OCI-LY7 (cell line): ENCODE results near the gene TMEM37. TPM values are rescaled to one million over a fixed set of nuclear protein-coding genes. Genes with fewer than 3 reads are reported as not detected.

Experiments
- BruUV-seq: library from RNA; stranded (reverse); fragments of 400-500 nt; replicated peaks from 2 replicates; lab custom pipeline; 2021; lab: Mats Ljungman, UMichigan
- CTCF ChIA-PET: fragments of 300-600 bp; sonication (Branson Sonifier 250); formaldehyde crosslinking; loops from one replicate; lab custom pipeline; 2022; ENCODE audit warnings: antibody characterized with exemption; ENCODE audit not compliant: unreplicated experiment; lab: Charles Lee
- POLR2A ChIA-PET: fragments of 300-600 bp; sonication (Branson Sonifier 250); formaldehyde crosslinking; loops from one replicate; lab custom pipeline; 2022; ENCODE audit warnings: antibody characterized with exemption; lab: Charles Lee
- DNase-seq: peaks from one replicate; pipeline ENCODE4 v3.0.0-alpha.2; 2015; ENCODE audit warnings: low spot score
- H2AFZ ChIP-seq: fragments of 200-600 bp; sonication (generic), shearing (Covaris generic); 2 replicates; pipeline ENCODE4 v1.6.1; 2014; ENCODE audit warnings: mild to moderate bottlenecking, antibody characterized with exemption, low read length, moderate library complexity
- H3K27ac ChIP-seq: fragments of 200-600 bp; sonication (generic); 2 replicates; pipeline ENCODE4 v1.5.1; 2014; ENCODE audit warnings: mixed run types, low read depth, mild to moderate bottlenecking, moderate library complexity, low read length, inconsistent platforms; ENCODE audit not compliant: poor library complexity, severe bottlenecking
- H3K36me3 ChIP-seq: fragments of 200-600 bp; sonication (generic); 2 replicates; pipeline ENCODE4 v1.6.1; 2014; ENCODE audit warnings: mild to moderate bottlenecking, antibody characterized with exemption, low read length, moderate library complexity, mixed read lengths; ENCODE audit not compliant: insufficient read depth
- H3K4me1 ChIP-seq: fragments of 200-600 bp; sonication (generic); 2 replicates; pipeline ENCODE4 v1.5.1; 2014; ENCODE audit warnings: mild to moderate bottlenecking, low read length; ENCODE audit not compliant: insufficient read depth, poor library complexity, severe bottlenecking
- H3K4me2 ChIP-seq: fragments of 200-600 bp; sonication (generic); 2 replicates; pipeline ENCODE4 v1.6.1; 2014; ENCODE audit warnings: mild to moderate bottlenecking, low read length
- H3K4me3 ChIP-seq: fragments of 200-600 bp; sonication (generic); 2 replicates; pipeline ENCODE4 v1.5.1; 2014; ENCODE audit warnings: mild to moderate bottlenecking, low read depth, low read length; ENCODE audit not compliant: poor library complexity, severe bottlenecking
- H3K79me2 ChIP-seq: fragments of 200-600 bp; sonication (generic); 2 replicates; pipeline ENCODE4 v1.6.1; 2016; ENCODE audit warnings: low read depth, mild to moderate bottlenecking, low read length, moderate library complexity, mixed read lengths; ENCODE audit not compliant: insufficient read depth
- H3K9me2 ChIP-seq: fragments of 200-600 bp; sonication (generic); 2 replicates; pipeline ENCODE4 v1.6.1; 2016; ENCODE audit warnings: mild to moderate bottlenecking, low read length, mixed read lengths; ENCODE audit not compliant: insufficient read depth
- H3K9me3 ChIP-seq: fragments of 200-600 bp; sonication (generic); 2 replicates; pipeline ENCODE4 v1.6.1; 2014; ENCODE audit warnings: mild to moderate bottlenecking, mixed run types, low read length, mixed read lengths
- H4K20me1 ChIP-seq: fragments of 200-600 bp; sonication (generic); 2 replicates; pipeline ENCODE4 v1.6.1; 2014; ENCODE audit warnings: mild to moderate bottlenecking, antibody characterized with exemption, low read length, moderate library complexity, mixed read lengths; ENCODE audit not compliant: insufficient read depth
- EZH2phosphoT487 ChIP-seq: fragments of 200-600 bp; sonication (generic); IDR thresholded peaks from 2 replicates; pipeline ENCODE4 v1.6.1; 2018; ENCODE audit warnings: low read depth, borderline replicate concordance, mild to moderate bottlenecking, mixed run types, antibody characterized with exemption, low read length, moderate library complexity, mixed read lengths
- intact Hi-C: fragments of 100-400 bp; cut with micrococcal nuclease; formaldehyde crosslinking; loops from one replicate; pipeline ENCODE4 v1.10.0; 2022; ENCODE audit not compliant: unreplicated experiment
- total RNA-seq, 2 experiments: library from RNA; depleted of rRNA in 1 of 2; stranded (reverse); fragments of >200 nt in 1 of 2; shearing (Covaris generic) in 1 of 2; gene quantifications; 2 replicates each; pipeline ENCODE4 v1.2.3, GENCODE V29; 2014 to 2022
- TF ChIP-seq, protein P1 (sequence below): fragments of 200-600 bp; sonication (generic); conservative IDR thresholded peaks from 2 replicates; pipeline ENCODE4 v1.5.1; 2014; ENCODE audit warnings: mild to moderate bottlenecking, antibody characterized with exemption, low read length, moderate library complexity, mixed read lengths

Gene TMEM37
- total RNA-seq, 2 experiments from 2014 or later: not detected

DNA sequence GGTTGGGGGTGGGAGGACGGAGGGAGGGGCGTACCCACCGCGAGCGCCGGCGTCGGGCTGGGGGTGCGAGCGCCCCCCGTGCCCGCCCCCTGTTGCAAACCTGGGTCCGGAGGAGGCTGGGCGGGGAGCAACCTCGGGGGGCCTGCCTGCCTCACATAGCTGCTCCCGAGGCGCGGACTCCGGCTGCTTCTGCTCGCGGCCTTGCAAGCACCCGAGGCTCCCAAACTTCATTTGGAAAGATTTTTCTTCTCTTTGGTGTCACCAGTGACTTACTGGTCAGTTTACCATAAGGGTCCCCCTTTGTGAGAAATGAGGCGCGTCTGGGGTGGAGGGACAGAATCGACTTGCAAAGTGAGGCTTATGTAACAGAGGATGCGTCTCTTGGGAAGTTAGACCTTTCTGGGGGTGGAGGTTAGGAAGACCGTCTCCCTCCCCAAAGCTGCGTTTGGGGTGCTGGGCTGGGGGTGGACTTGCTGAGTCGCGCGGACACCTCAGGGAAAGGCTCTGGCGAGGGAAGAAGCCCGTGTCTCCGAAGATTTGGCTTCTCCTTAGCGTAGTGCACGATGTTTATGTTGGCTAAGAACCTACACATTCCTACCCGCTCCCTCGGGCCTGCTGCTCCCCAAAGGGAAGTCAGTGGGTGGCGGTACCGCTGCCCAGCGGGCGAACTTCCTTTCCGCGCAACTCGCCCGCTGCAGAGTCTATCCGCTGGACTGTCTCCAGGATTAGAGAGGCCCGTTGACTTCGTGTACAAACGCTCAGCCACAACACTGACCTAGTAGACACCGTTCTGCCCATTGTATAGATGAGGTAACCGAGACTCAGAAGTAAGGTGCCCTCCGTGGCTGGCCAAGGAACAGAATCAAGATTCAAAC lies 559 bp downstream of the TMEM37 start:
- H3K4me2 ChIP-seq: peak overlapping the region; percentile 62
- H3K79me2 ChIP-seq: no peaks in the 10 kb centered on the region
- ChIA-PET POLR2A (no interaction called here), CTCF (interaction anchor here (0.7 kb wide), 1 partner anchor 548 kb away, joined by 3 read pairs; no protein-coding TSS in a partner anchor)
- intact Hi-C loops: no loop called here
- H4K20me1 ChIP-seq: no peaks in the 10 kb centered on the region
- H3K4me1 ChIP-seq: peaks cover 17% of the 10 kb centered on the region
- DNase-seq: no peak
- H3K27ac ChIP-seq: no peak overlapping the region
- H3K36me3 ChIP-seq: no peaks in the 10 kb centered on the region
- no peak for TF ChIP-seq EZH2phosphoT487
- TF ChIP-seq, protein P1, sequence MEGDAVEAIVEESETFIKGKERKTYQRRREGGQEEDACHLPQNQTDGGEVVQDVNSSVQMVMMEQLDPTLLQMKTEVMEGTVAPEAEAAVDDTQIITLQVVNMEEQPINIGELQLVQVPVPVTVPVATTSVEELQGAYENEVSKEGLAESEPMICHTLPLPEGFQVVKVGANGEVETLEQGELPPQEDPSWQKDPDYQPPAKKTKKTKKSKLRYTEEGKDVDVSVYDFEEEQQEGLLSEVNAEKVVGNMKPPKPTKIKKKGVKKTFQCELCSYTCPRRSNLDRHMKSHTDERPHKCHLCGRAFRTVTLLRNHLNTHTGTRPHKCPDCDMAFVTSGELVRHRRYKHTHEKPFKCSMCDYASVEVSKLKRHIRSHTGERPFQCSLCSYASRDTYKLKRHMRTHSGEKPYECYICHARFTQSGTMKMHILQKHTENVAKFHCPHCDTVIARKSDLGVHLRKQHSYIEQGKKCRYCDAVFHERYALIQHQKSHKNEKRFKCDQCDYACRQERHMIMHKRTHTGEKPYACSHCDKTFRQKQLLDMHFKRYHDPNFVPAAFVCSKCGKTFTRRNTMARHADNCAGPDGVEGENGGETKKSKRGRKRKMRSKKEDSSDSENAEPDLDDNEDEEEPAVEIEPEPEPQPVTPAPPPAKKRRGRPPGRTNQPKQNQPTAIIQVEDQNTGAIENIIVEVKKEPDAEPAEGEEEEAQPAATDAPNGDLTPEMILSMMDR: no peak
- no peaks in the 10 kb centered on the region for H3K9me3 ChIP-seq
- no peak overlapping the region for H2AFZ ChIP-seq
- no peaks in the 10 kb centered on the region for H3K9me2 ChIP-seq
- no TSS peak for BruUV-seq
- H3K4me3 ChIP-seq: peak overlapping the region; percentile 49

- no peaks in the 10 kb centered on the region for H3K79me2 ChIP-seq
- H3K36me3 ChIP-seq: no peaks in the 10 kb centered on the region
- ChIA-PET CTCF (no interaction called here), POLR2A (no interaction called here)
- no TSS peak for BruUV-seq
- no peaks in the 10 kb centered on the region for H3K9me2 ChIP-seq
- TF ChIP-seq EZH2phosphoT487: no peak
- TF ChIP-seq, protein P1: no peak
- H2AFZ ChIP-seq: no peak overlapping the region
- H3K27ac ChIP-seq: no peak overlapping the region
- no peak for DNase-seq
- no peaks in the 10 kb centered on the region for H4K20me1 ChIP-seq
- H3K4me2 ChIP-seq: no peak overlapping the region
- H3K4me3 ChIP-seq: no peak overlapping the region
- no peaks in the 10 kb centered on the region for H3K9me3 ChIP-seq
- intact Hi-C loops: no loop called here
- H3K4me1 ChIP-seq: peaks cover 17% of the 10 kb centered on the region
Observed at GRCh38 chr2:119432851-119433522, 1.3 kb downstream of the TMEM37 start.
